NCI-H2081 treated with DMSO at 0.1 percent for 48 hours (cell line): ENCODE results near the gene CC2D2A.
"Not testable (repeated sequence)": the region's sequence is repeated elsewhere in the genome, so short reads cannot be mapped to it uniquely, and the experiment has no call there.

ENCODE experiments used
- DNase-seq: peaks from one replicate; lab custom pipeline; 2025; lab: John Stamatoyannopoulos, UW

CC2D2A gene

GRCh38 chr4:15558561-15558960, 88.9 kb downstream of the CC2D2A start:
- no peak for DNase-seq

GRCh38 chr4:15562114-15562513, 92.4 kb downstream of the CC2D2A start:
- DNase-seq, result no peak

GRCh38 chr4:15562623-15563022, 92.9 kb downstream of the CC2D2A start:
- no peak for DNase-seq

GRCh38 chr4:15563871-15564270, 94.2 kb downstream of the CC2D2A start:
- no peak for DNase-seq

- DNase-seq, result no peak
These were observed 99.1 kb downstream of the CC2D2A start for GRCh38 chr4:15568821-15569220.

- no peak for DNase-seq
These were observed 100.1 kb downstream of the CC2D2A start for GRCh38 chr4:15569746-15570145.

- no peak for DNase-seq
These were observed 106.3 kb downstream of the CC2D2A start for GRCh38 chr4:15575966-15576365.

GRCh38 chr4:15577508-15577907, 107.8 kb downstream of the CC2D2A start:
- no peak for DNase-seq

GRCh38 chr4:15584785-15585184, 115.1 kb downstream of the CC2D2A start:
- no peak for DNase-seq

- no peak for DNase-seq
These were observed 115.6 kb downstream of the CC2D2A start for GRCh38 chr4:15585331-15585730.

- no peak for DNase-seq
These were observed 116.4 kb downstream of the CC2D2A start for GRCh38 chr4:15586066-15586465.

- no peak for DNase-seq
These were observed 118.0 kb downstream of the CC2D2A start for GRCh38 chr4:15587649-15588048.

GRCh38 chr4:15592799-15593198, 123.1 kb downstream of the CC2D2A start:
- no peak for DNase-seq

GRCh38 chr4:15598644-15599043, 129.0 kb downstream of the CC2D2A start:
- DNase-seq, result no peak

- no peak for DNase-seq
These were observed 130.5 kb downstream of the CC2D2A start for GRCh38 chr4:15600176-15600575.

- no peak for DNase-seq
These were observed 132.2 kb downstream of the CC2D2A start for GRCh38 chr4:15601862-15602261.

- DNase-seq, result no peak
These were observed 135.9 kb downstream of the CC2D2A start for GRCh38 chr4:15605537-15605936.

- no peak for DNase-seq
These were observed 141.2 kb downstream of the CC2D2A start for GRCh38 chr4:15610855-15611254.

- no peak for DNase-seq
These were observed 142.5 kb downstream of the CC2D2A start for GRCh38 chr4:15612136-15612535.

- not testable (repeated sequence) for DNase-seq
These were observed 145.2 kb downstream of the CC2D2A start for GRCh38 chr4:15614891-15615290.

GRCh38 chr4:15617407-15617806, 147.7 kb downstream of the CC2D2A start:
- not testable (repeated sequence) for DNase-seq

GRCh38 chr4:15636818-15637217, 167.1 kb downstream of the CC2D2A start:
- no peak for DNase-seq

- no peak for DNase-seq
These were observed 168.7 kb downstream of the CC2D2A start for GRCh38 chr4:15638418-15638817.

GRCh38 chr4:15648600-15648999, 178.9 kb downstream of the CC2D2A start:
- no peak for DNase-seq
